IPS-18a (cell line): Measurements from ENCODE around the gene TGM3.

ENCODE experiments used
- H3K27ac ChIP-seq: one replicate; pipeline ENCODE4 v1.5.1; 2013; ENCODE audit warnings: low read length
- H3K27me3 ChIP-seq: one replicate; pipeline ENCODE4 v1.6.1; 2013; ENCODE audit warnings: mild to moderate bottlenecking, low read length; ENCODE audit not compliant: control insufficient read depth, insufficient read depth
- H3K36me3 ChIP-seq: one replicate; pipeline ENCODE4 v1.6.1; 2013; ENCODE audit warnings: low read depth, low read length; ENCODE audit not compliant: control insufficient read depth
- H3K4me1 ChIP-seq: one replicate; pipeline ENCODE4 v1.6.1; 2013; ENCODE audit warnings: low read depth, low read length; ENCODE audit not compliant: control insufficient read depth
- H3K4me3 ChIP-seq: one replicate; pipeline ENCODE4 v1.5.1; 2013; ENCODE audit warnings: low read length
- H3K9ac ChIP-seq: one replicate; pipeline ENCODE4 v1.6.1; 2013; ENCODE audit warnings: mild to moderate bottlenecking, low read length, moderate library complexity
- H3K9me3 ChIP-seq: one replicate; pipeline ENCODE4 v1.6.1; 2013; ENCODE audit warnings: low read depth, low read length; ENCODE audit not compliant: control insufficient read depth

TGM3 gene

DNA sequence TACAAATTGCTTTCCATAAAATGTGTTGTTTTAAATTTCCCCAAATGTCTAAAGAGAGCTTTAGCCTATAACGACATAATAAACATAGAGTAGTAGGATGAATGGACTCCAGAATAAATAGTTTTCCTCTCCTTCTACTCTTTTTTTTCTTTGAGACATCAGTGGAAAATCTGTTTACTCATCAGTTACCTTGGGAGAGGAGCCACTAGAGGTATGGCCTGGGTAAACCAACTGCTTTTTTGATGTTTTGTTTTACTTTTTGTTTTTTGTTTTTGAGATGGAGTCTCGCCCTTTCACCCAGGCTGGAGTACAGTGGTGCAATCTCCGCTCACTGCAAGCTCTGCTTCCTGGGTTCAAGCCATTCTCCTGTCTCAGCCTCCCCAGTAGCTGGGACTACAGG lies 8.3 kb upstream of the TGM3 start:
- no peak overlapping the region for H3K4me3 ChIP-seq
- no peaks in the 10 kb centered on the region for H3K4me1 ChIP-seq
- H3K9ac ChIP-seq, result no peak overlapping the region
- H3K27me3 ChIP-seq, result no peaks in the 10 kb centered on the region
- H3K36me3 ChIP-seq, result no peaks in the 10 kb centered on the region
- no peak overlapping the region for H3K27ac ChIP-seq
- H3K9me3 ChIP-seq, result no peaks in the 10 kb centered on the region

GRCh38 chr20:2289475-2289874 lies 6.3 kb upstream of the TGM3 start:
- Histone ChIP-seq H3K4me3 (no peak overlapping the region), H3K9ac (no peak overlapping the region), H3K36me3 (no peaks in the 10 kb centered on the region), H3K27ac (no peak overlapping the region), H3K9me3 (no peaks in the 10 kb centered on the region), H3K27me3 (no peaks in the 10 kb centered on the region), H3K4me1 (no peaks in the 10 kb centered on the region)

GRCh38 chr20:2290486-2290885 lies 5.3 kb upstream of the TGM3 start:
- H3K27ac ChIP-seq, result no peak overlapping the region
- no peak overlapping the region for H3K9ac ChIP-seq
- no peaks in the 10 kb centered on the region for H3K4me1 ChIP-seq
- H3K4me3 ChIP-seq, result no peak overlapping the region
- no peaks in the 10 kb centered on the region for H3K36me3 ChIP-seq
- no peaks in the 10 kb centered on the region for H3K9me3 ChIP-seq
- H3K27me3 ChIP-seq, result no peaks in the 10 kb centered on the region

- no peaks in the 10 kb centered on the region for H3K27me3 ChIP-seq
- no peaks in the 10 kb centered on the region for H3K36me3 ChIP-seq
- no peaks in the 10 kb centered on the region for H3K9me3 ChIP-seq
- H3K4me1 ChIP-seq, result peaks cover 13% of the 10 kb centered on the region
- H3K4me3 ChIP-seq, result no peak overlapping the region
- H3K27ac ChIP-seq, result no peak overlapping the region
- no peak overlapping the region for H3K9ac ChIP-seq
These were observed 3.2 kb upstream of the TGM3 start for GRCh38 chr20:2292416-2293110.

DNA sequence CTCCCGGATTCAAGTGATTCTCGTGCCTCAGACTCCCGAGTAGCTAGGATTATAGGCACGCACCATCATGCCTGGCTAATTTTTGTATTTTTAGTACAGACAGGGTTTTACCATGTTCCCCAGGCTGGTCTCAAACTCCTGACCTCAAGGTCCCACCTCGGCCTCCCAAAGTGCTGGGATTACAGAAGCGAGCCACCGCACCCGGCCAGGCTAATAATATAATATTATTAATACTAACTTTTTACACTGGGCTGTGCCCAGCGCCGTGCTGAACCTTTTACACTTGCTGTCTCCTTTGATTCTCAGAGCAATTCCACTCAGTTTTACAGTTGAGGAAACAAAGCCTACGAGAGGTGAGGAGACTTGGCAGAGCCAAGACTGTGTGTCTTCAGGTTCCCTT lies 2.3 kb upstream of the TGM3 start:
- H3K27ac ChIP-seq, result no peak overlapping the region

DNA sequence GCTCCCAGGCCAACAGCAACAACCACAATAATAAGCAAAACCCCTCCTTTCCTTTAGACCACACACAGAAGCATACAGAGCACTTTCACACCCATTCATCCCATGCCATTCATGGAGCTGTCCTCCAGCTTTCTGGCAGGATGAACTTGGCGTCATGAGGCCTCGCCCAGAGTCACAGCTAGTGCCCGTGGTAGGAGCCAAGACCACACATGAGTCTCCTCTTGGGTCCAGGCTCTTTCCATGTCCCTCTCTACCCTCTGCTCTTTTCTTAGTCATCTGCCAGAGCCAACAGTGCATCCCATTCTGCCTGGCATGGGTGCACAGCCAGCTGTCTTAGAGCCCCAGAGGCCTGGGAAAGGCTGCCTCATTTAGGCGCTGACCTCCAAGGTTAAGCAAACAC lies 1.8 kb upstream of the TGM3 start:
- Histone ChIP-seq H3K4me3 (no peak overlapping the region), H3K27ac (no peak overlapping the region), H3K9me3 (no peaks in the 10 kb centered on the region), H3K36me3 (no peaks in the 10 kb centered on the region), H3K27me3 (no peaks in the 10 kb centered on the region), H3K4me1 (peaks cover 17% of the 10 kb centered on the region), H3K9ac (no peak overlapping the region)

More for the DNA sequence above, 2.3 kb upstream of the TGM3 start:
- Histone ChIP-seq H3K4me3 (no peak overlapping the region), H3K9ac (no peak overlapping the region), H3K4me1 (peaks cover 17% of the 10 kb centered on the region), H3K9me3 (no peaks in the 10 kb centered on the region), H3K27me3 (no peaks in the 10 kb centered on the region), H3K36me3 (no peaks in the 10 kb centered on the region)

GRCh38 chr20:2295286-2295685 lies 515 bp upstream of the TGM3 start:
- Histone ChIP-seq H3K4me3 (no peak overlapping the region), H3K36me3 (no peaks in the 10 kb centered on the region), H3K27ac (no peak overlapping the region), H3K27me3 (no peaks in the 10 kb centered on the region), H3K4me1 (peaks cover 17% of the 10 kb centered on the region), H3K9me3 (no peaks in the 10 kb centered on the region), H3K9ac (no peak overlapping the region)

GRCh38 chr20:2296524-2297356 lies 939 bp downstream of the TGM3 start:
- no peak overlapping the region for H3K27ac ChIP-seq
- no peak overlapping the region for H3K4me3 ChIP-seq
- no peaks in the 10 kb centered on the region for H3K9me3 ChIP-seq
- H3K4me1 ChIP-seq, result peaks cover 17% of the 10 kb centered on the region
- H3K36me3 ChIP-seq, result no peaks in the 10 kb centered on the region
- H3K27me3 ChIP-seq, result no peaks in the 10 kb centered on the region
- H3K9ac ChIP-seq, result no peak overlapping the region

DNA sequence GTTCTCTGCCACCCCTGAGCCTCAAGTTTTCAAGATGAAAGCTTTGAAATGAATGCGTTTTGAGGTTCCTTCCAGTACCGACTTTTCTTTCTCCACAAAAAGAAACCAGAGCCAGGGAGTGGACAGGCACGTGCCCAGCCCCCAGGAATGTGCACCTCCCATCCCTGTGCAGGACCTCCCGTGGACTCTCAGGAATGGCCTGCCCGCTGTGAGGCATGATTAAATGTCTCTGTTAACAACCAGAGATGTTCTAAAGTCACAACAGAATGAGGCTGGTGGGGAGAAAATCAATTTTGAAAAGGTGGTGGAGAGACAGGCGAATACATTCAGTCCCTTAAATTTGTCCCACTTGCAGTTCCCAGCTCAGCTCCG lies 1.5 kb downstream of the TGM3 start:
- H3K4me3 ChIP-seq, result no peak overlapping the region
- no peaks in the 10 kb centered on the region for H3K36me3 ChIP-seq
- no peaks in the 10 kb centered on the region for H3K9me3 ChIP-seq
- H3K9ac ChIP-seq, result no peak overlapping the region
- H3K4me1 ChIP-seq, result peaks cover 17% of the 10 kb centered on the region
- no peak overlapping the region for H3K27ac ChIP-seq
- H3K27me3 ChIP-seq, result no peaks in the 10 kb centered on the region

GRCh38 chr20:2298116-2298515 lies 2.3 kb downstream of the TGM3 start:
- no peak overlapping the region for H3K9ac ChIP-seq
- no peaks in the 10 kb centered on the region for H3K36me3 ChIP-seq
- H3K4me3 ChIP-seq, result no peak overlapping the region
- H3K9me3 ChIP-seq, result no peaks in the 10 kb centered on the region
- peaks cover 17% of the 10 kb centered on the region for H3K4me1 ChIP-seq
- no peak overlapping the region for H3K27ac ChIP-seq
- no peaks in the 10 kb centered on the region for H3K27me3 ChIP-seq

GRCh38 chr20:2298701-2299100 lies 2.9 kb downstream of the TGM3 start:
- Histone ChIP-seq H3K9ac (no peak overlapping the region), H3K36me3 (no peaks in the 10 kb centered on the region), H3K4me3 (no peak overlapping the region), H3K27ac (no peak overlapping the region), H3K9me3 (no peaks in the 10 kb centered on the region), H3K27me3 (no peaks in the 10 kb centered on the region), H3K4me1 (peaks cover 17% of the 10 kb centered on the region)

DNA sequence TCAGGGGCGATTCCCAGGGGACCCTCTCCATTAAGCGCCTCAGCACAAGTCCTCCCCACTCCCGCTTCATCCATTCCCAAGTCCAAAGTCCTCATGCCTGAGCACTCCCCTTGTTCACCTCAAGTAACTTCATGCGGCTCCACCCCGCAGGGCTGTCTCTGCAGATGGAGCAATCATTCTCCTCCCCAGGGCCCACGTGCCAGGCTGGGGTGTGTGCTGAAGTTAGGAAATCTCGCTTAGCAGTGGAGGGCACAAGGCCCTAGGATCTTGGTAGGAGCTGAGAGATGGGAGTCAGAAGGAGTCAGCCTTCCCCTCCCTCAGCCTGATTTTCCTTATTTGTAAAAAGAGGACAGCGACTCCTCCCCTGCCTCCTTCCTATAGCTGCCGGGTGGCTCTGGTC lies 3.5 kb downstream of the TGM3 start:
- no peak overlapping the region for H3K4me3 ChIP-seq
- H3K9me3 ChIP-seq, result no peaks in the 10 kb centered on the region
- no peak overlapping the region for H3K9ac ChIP-seq
- H3K36me3 ChIP-seq, result no peaks in the 10 kb centered on the region
- H3K27me3 ChIP-seq, result no peaks in the 10 kb centered on the region
- H3K27ac ChIP-seq, result no peak overlapping the region
- H3K4me1 ChIP-seq, result peaks cover 17% of the 10 kb centered on the region
